T-helper 2 cell treated with Interferon-gamma antibody and Interleukin-4, amounts not matched to agents 5 μg/mL and 100 μg/mL, for 36 hours (primary cell): ENCODE data around the gene CEACAM4.
A peak's percentile ranks its signal among the peaks of the same experiment; 100 is the strongest.
"Not testable (repeated sequence)": the region's sequence is repeated elsewhere in the genome, so short reads cannot be mapped to it uniquely, and the experiment has no call there.

Experiments
- DNase-seq: peaks from one replicate; pipeline ENCODE4 v3.0.0; 2021; ENCODE audit warnings: low spot score
- H3K27ac Mint-ChIP-seq: one replicate; pipeline ENCODE4 v1.8.0; 2021; ENCODE audit warnings: mild to moderate bottlenecking, mixed read lengths
- H3K27me3 Mint-ChIP-seq: one replicate; pipeline ENCODE4 v1.8.0; 2021; ENCODE audit warnings: low read depth, mixed read lengths
- H3K36me3 Mint-ChIP-seq: one replicate; pipeline ENCODE4 v1.8.0; 2021; ENCODE audit warnings: low read depth, mixed read lengths
- H3K4me1 Mint-ChIP-seq: one replicate; pipeline ENCODE4 v1.8.0; 2021; ENCODE audit warnings: low read depth, mixed read lengths
- H3K4me3 Mint-ChIP-seq: one replicate; pipeline ENCODE4 v1.8.0; 2022; ENCODE audit warnings: mild to moderate bottlenecking, moderate library complexity, mixed read lengths
- H3K9me3 Mint-ChIP-seq: one replicate; pipeline ENCODE4 v1.8.0; 2021; ENCODE audit warnings: mixed read lengths

CEACAM4 gene

GRCh38 chr19:41586064-41586463, 40.8 kb downstream of the CEACAM4 start:
- no peak overlapping the region for H3K27ac Mint-ChIP-seq
- H3K36me3 Mint-ChIP-seq, result peaks cover 49% of the 10 kb centered on the region
- H3K9me3 Mint-ChIP-seq, result peaks cover 21% of the 10 kb centered on the region
- H3K4me1 Mint-ChIP-seq, result no peaks in the 10 kb centered on the region
- DNase-seq, result no peak
- H3K4me3 Mint-ChIP-seq, result no peak overlapping the region
- H3K27me3 Mint-ChIP-seq, result no peaks in the 10 kb centered on the region

GRCh38 chr19:41584931-41585330, 41.9 kb downstream of the CEACAM4 start:
- no peak overlapping the region for H3K4me3 Mint-ChIP-seq
- peaks cover 32% of the 10 kb centered on the region for H3K9me3 Mint-ChIP-seq
- DNase-seq, result no peak
- no peaks in the 10 kb centered on the region for H3K4me1 Mint-ChIP-seq
- peaks cover 61% of the 10 kb centered on the region for H3K36me3 Mint-ChIP-seq
- H3K27me3 Mint-ChIP-seq, result no peaks in the 10 kb centered on the region
- H3K27ac Mint-ChIP-seq, result no peak overlapping the region

- peaks cover 32% of the 10 kb centered on the region for H3K9me3 Mint-ChIP-seq
- DNase-seq, result no peak
- no peak overlapping the region for H3K27ac Mint-ChIP-seq
- no peaks in the 10 kb centered on the region for H3K4me1 Mint-ChIP-seq
- peaks cover 67% of the 10 kb centered on the region for H3K36me3 Mint-ChIP-seq
- no peaks in the 10 kb centered on the region for H3K27me3 Mint-ChIP-seq
- H3K4me3 Mint-ChIP-seq, result no peak overlapping the region
Observed at GRCh38 chr19:41584260-41584810, 42.5 kb downstream of the CEACAM4 start.

- DNase-seq, H3K4me1 Mint-ChIP-seq, H3K4me3 Mint-ChIP-seq, H3K27ac Mint-ChIP-seq, H3K27me3 Mint-ChIP-seq: not testable (repeated sequence)
- peaks cover 32% of the 10 kb centered on the region for H3K9me3 Mint-ChIP-seq
- peaks cover 70% of the 10 kb centered on the region for H3K36me3 Mint-ChIP-seq
Observed at GRCh38 chr19:41582577-41583182, 44.2 kb downstream of the CEACAM4 start.

GRCh38 chr19:41581068-41581467, 45.8 kb downstream of the CEACAM4 start:
- peaks cover 32% of the 10 kb centered on the region for H3K9me3 Mint-ChIP-seq
- not testable (repeated sequence) for H3K4me3 Mint-ChIP-seq, H3K27ac Mint-ChIP-seq, H3K27me3 Mint-ChIP-seq, DNase-seq
- peaks cover 12% of the 10 kb centered on the region for H3K4me1 Mint-ChIP-seq
- peaks cover 77% of the 10 kb centered on the region for H3K36me3 Mint-ChIP-seq

- Mint-ChIP-seq H3K27me3 (no peaks in the 10 kb centered on the region), H3K9me3 (peaks cover 32% of the 10 kb centered on the region), H3K4me3 (no peak overlapping the region), H3K36me3 (peaks cover 69% of the 10 kb centered on the region), H3K27ac (no peak overlapping the region), H3K4me1 (peaks cover 23% of the 10 kb centered on the region)
- no peak for DNase-seq
Observed at GRCh38 chr19:41578886-41579285, 48.0 kb downstream of the CEACAM4 start.

- Mint-ChIP-seq H3K27me3 (no peaks in the 10 kb centered on the region), H3K27ac (no peak overlapping the region), H3K4me3 (no peak overlapping the region), H3K4me1 (peaks cover 23% of the 10 kb centered on the region), H3K36me3 (peaks cover 62% of the 10 kb centered on the region), H3K9me3 (peaks cover 29% of the 10 kb centered on the region)
- DNase-seq, result no peak
Observed at GRCh38 chr19:41577833-41578232, 49.0 kb downstream of the CEACAM4 start.

GRCh38 chr19:41577144-41577830, 49.6 kb downstream of the CEACAM4 start:
- no peaks in the 10 kb centered on the region for H3K27me3 Mint-ChIP-seq
- no peak overlapping the region for H3K4me3 Mint-ChIP-seq
- H3K36me3 Mint-ChIP-seq, result peaks cover 60% of the 10 kb centered on the region
- no peak for DNase-seq
- peaks cover 23% of the 10 kb centered on the region for H3K9me3 Mint-ChIP-seq
- peak overlapping the region; percentile 35 for H3K27ac Mint-ChIP-seq
- peaks cover 23% of the 10 kb centered on the region for H3K4me1 Mint-ChIP-seq

GRCh38 chr19:41575998-41576397, 50.9 kb downstream of the CEACAM4 start, which contains the start of gene CEACAM21:
Gene CEACAM21, plus strand, starts transcription at chr19:41576166. Its CDS starts 109 bp downstream, at chr19:41576275.
- Mint-ChIP-seq H3K27ac (peak within 1 kb of the TSS; percentile 86), H3K4me1 (peaks cover 23% of the 10 kb centered on the region), H3K27me3 (no peaks in the 10 kb centered on the region), H3K9me3 (peaks cover 10% of the 10 kb centered on the region), H3K4me3 (peak within 1 kb of the TSS; percentile 83), H3K36me3 (peaks cover 52% of the 10 kb centered on the region)
- peak; percentile 46 for DNase-seq

GRCh38 chr19:41570639-41571112, 56.2 kb downstream of the CEACAM4 start:
- peak overlapping the region; percentile 5 for H3K27ac Mint-ChIP-seq
- H3K9me3 Mint-ChIP-seq, result no peaks in the 10 kb centered on the region
- H3K4me3 Mint-ChIP-seq, result no peak overlapping the region
- peaks cover 26% of the 10 kb centered on the region for H3K4me1 Mint-ChIP-seq
- peaks cover 37% of the 10 kb centered on the region for H3K36me3 Mint-ChIP-seq
- DNase-seq, result peak; percentile 71
- H3K27me3 Mint-ChIP-seq, result peaks cover 2% of the 10 kb centered on the region

- no peak for DNase-seq
- H3K27me3 Mint-ChIP-seq, result peaks cover 4% of the 10 kb centered on the region
- peak overlapping the region; percentile 5 for H3K27ac Mint-ChIP-seq
- no peaks in the 10 kb centered on the region for H3K9me3 Mint-ChIP-seq
- H3K4me3 Mint-ChIP-seq, result no peak overlapping the region
- H3K4me1 Mint-ChIP-seq, result peaks cover 22% of the 10 kb centered on the region
- peaks cover 39% of the 10 kb centered on the region for H3K36me3 Mint-ChIP-seq
Observed at GRCh38 chr19:41570179-41570578, 56.7 kb downstream of the CEACAM4 start.

- Mint-ChIP-seq H3K4me3 (no peak overlapping the region), H3K27me3 (peaks cover 5% of the 10 kb centered on the region), H3K27ac (no peak overlapping the region), H3K9me3 (no peaks in the 10 kb centered on the region), H3K4me1 (peaks cover 21% of the 10 kb centered on the region), H3K36me3 (peaks cover 39% of the 10 kb centered on the region)
- DNase-seq, result no peak
Observed at GRCh38 chr19:41569481-41570150, 57.3 kb downstream of the CEACAM4 start.
